BE2C (cell line): ENCODE results near the gene GZF1.

ENCODE experiments used
- DNase-seq: peaks from one replicate; pipeline ENCODE4 v3.0.0-alpha.2; 2020
- H3K27me3 ChIP-seq: fragments of 250-450 bp; sonication (Bioruptor Pico); 2 replicates; pipeline ENCODE4 v1.5.1; 2020; ENCODE audit warnings: mild to moderate bottlenecking
- H3K36me3 ChIP-seq: fragments of 250-450 bp; sonication (Bioruptor Pico); 2 replicates; pipeline ENCODE4 v1.5.1; 2020; ENCODE audit warnings: mild to moderate bottlenecking
- H3K4me1 ChIP-seq: fragments of 250-450 bp; sonication (Bioruptor Pico); 2 replicates; pipeline ENCODE4 v1.5.1; 2020
- H3K4me3 ChIP-seq: 2 replicates; pipeline ENCODE4 v1.5.1; 2011; ENCODE audit warnings: low read depth, low read length
- H3K9me3 ChIP-seq: fragments of 250-450 bp; sonication (Bioruptor Pico); 2 replicates; pipeline ENCODE4 v1.5.1; 2020
- TF ChIP-seq, protein P1 (sequence below): IDR thresholded peaks from 2 replicates; pipeline ENCODE4 v1.5.1; 2012; ENCODE audit warnings: mild to moderate bottlenecking, low read depth, low read length

Gene GZF1

DNA sequence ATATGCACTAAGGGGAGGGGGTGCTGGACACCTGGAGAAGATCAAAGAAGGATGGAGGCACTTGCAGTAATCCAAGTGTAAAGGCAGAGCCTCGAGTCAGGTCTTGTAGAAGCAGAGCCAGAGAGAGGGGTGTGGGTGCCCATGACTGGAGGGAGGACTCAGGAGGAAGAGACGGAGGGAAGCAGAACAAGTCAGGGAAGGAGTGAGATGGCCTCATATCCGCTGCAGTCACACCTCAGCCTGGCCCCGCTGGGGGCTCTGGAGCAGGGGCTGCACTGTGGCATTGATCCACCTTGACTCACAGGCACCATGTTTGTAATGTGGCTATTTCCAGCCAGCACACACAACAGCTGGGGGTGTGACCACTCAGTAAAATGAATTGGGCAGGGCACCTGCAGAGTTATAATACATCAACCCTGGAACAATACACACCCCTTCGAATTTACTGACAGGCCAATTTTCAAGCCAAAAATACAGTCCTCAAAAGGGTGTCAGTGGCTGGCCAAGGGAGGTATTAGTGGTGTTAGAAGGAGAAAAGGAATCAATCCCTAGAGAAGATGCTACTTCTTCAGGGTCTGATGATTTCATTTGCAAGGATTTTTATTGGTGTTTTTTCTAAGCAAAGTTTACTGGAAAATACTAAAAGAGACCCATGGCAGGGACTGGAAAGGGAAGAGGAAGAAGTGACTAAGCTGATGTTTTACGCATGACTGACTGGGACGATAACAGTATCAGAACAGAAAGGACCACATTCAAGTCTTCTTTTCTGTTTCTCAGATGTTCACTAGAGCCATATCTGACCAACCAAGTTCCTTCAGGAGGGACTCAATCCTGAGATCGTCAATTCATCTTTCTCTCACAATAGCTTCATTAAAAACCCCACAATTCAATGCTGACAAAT lies 30.3 kb upstream of the GZF1 start:
- TF ChIP-seq, protein P1, sequence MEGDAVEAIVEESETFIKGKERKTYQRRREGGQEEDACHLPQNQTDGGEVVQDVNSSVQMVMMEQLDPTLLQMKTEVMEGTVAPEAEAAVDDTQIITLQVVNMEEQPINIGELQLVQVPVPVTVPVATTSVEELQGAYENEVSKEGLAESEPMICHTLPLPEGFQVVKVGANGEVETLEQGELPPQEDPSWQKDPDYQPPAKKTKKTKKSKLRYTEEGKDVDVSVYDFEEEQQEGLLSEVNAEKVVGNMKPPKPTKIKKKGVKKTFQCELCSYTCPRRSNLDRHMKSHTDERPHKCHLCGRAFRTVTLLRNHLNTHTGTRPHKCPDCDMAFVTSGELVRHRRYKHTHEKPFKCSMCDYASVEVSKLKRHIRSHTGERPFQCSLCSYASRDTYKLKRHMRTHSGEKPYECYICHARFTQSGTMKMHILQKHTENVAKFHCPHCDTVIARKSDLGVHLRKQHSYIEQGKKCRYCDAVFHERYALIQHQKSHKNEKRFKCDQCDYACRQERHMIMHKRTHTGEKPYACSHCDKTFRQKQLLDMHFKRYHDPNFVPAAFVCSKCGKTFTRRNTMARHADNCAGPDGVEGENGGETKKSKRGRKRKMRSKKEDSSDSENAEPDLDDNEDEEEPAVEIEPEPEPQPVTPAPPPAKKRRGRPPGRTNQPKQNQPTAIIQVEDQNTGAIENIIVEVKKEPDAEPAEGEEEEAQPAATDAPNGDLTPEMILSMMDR, result no peak
- no peak for DNase-seq
- no peak overlapping the region for H3K4me3 ChIP-seq
- H3K4me1 ChIP-seq, result no peaks in the 10 kb centered on the region
- H3K27me3 ChIP-seq, result no peaks in the 10 kb centered on the region
- H3K9me3 ChIP-seq, result no peaks in the 10 kb centered on the region
- no peaks in the 10 kb centered on the region for H3K36me3 ChIP-seq

- no peak overlapping the region for H3K4me3 ChIP-seq
- TF ChIP-seq, protein P1, result no peak
- DNase-seq, result no peak
- H3K9me3 ChIP-seq, result no peaks in the 10 kb centered on the region
- no peaks in the 10 kb centered on the region for H3K4me1 ChIP-seq
- H3K27me3 ChIP-seq, result no peaks in the 10 kb centered on the region
- H3K36me3 ChIP-seq, result no peaks in the 10 kb centered on the region
Measured at GRCh38 chr20:23332467-23332866, 29.5 kb upstream of the GZF1 start.

DNA sequence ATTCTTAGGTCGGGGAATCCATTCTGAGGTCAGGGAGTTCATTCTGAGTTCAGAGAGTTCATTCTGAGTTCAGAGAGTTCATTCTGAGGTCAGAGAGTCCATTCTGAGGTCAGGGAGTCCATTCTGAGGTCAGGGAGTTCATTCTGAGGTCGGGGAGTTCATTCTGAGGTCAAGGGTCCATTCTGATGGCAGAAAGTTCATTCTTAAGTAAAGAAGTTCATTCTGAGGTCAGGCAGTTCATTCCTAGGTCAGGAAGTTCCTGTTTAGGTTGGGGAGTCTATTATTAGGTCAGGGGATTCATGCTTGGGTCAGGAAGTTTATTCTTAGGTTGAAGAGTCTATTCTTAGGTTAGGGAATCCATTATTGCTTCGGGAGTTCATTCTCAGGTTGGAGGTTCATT lies 27.9 kb upstream of the GZF1 start:
- TF ChIP-seq, protein P1, result no peak

DNA sequence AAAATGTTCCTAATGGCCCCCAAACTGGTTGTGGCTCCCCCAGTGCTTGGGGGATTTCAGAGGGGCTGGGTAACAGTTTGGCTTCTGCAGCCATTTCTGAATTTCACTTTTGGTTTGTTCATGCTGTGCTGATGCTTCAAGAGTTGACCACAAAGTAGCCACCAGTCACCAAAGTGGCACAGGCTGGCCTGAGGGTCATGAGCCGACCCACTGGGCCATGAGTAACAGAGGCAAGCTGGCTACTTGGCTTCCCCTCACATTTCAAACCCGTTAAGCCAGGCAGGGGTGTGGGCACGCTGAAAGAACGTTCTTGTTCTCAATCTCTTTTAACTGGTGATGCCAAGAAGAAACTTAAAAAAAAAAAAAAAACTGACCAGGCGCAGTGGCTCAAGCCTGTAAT lies 26.5 kb upstream of the GZF1 start:
- TF ChIP-seq, protein P1, result no peak
- H3K9me3 ChIP-seq, result no peaks in the 10 kb centered on the region
- no peaks in the 10 kb centered on the region for H3K4me1 ChIP-seq
- H3K27me3 ChIP-seq, result peaks cover 1% of the 10 kb centered on the region; the same call in 1 of the 2 replicates
- DNase-seq, result no peak
- no peaks in the 10 kb centered on the region for H3K36me3 ChIP-seq
- no peak overlapping the region for H3K4me3 ChIP-seq

More for the DNA sequence above, 27.9 kb upstream of the GZF1 start:
- H3K9me3 ChIP-seq, result no peaks in the 10 kb centered on the region
- H3K27me3 ChIP-seq, result no peaks in the 10 kb centered on the region
- no peaks in the 10 kb centered on the region for H3K36me3 ChIP-seq
- no peak overlapping the region for H3K4me3 ChIP-seq
- H3K4me1 ChIP-seq, result no peaks in the 10 kb centered on the region
- no peak for DNase-seq

DNA sequence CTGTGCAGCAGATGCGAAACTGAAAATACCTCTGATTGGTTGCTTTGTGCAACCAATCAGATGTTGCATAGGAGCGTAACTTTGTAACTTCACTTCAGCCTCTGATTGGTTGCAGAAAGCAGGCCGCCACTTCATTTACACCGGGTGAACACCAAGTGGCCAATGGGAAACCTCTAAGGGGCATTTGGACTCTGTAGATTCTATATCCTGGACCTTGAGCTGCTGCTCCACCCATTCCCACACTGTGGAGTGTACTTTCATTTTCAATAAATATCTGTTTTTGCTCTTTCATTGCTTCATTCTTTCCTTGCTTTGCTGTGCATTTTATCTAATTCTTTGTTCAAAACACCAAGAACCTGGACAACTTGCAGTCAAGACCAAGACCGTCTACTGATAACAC lies 25.5 kb upstream of the GZF1 start:
- no peak overlapping the region for H3K4me3 ChIP-seq
- TF ChIP-seq, protein P1, result no peak
- no peak for DNase-seq
- H3K36me3 ChIP-seq, result no peaks in the 10 kb centered on the region
- H3K9me3 ChIP-seq, result no peaks in the 10 kb centered on the region
- H3K4me1 ChIP-seq, result no peaks in the 10 kb centered on the region
- peaks cover 3% of the 10 kb centered on the region; the same call in 1 of the 2 replicates for H3K27me3 ChIP-seq

- TF ChIP-seq, protein P1, result no peak
- H3K36me3 ChIP-seq, result no peaks in the 10 kb centered on the region
- no peak for DNase-seq
- no peaks in the 10 kb centered on the region for H3K4me1 ChIP-seq
- no peaks in the 10 kb centered on the region for H3K9me3 ChIP-seq
- H3K4me3 ChIP-seq, result no peak overlapping the region
- peaks cover 6% of the 10 kb centered on the region for H3K27me3 ChIP-seq
Measured at GRCh38 chr20:23337312-23337711, 24.7 kb upstream of the GZF1 start.
